Neural cell (in vitro differentiated cells): ENCODE results near the gene CLDN14. TPM values are rescaled to one million over a fixed set of nuclear protein-coding genes. Genes with fewer than 3 reads are reported as not detected.

ENCODE experiments used
- H2AFZ ChIP-seq: fragments of 200-600, 300-800 bp; sonication (generic), shearing (Covaris generic); 2 replicates; pipeline ENCODE4 v1.6.0; 2014; ENCODE audit warnings: low read depth, mild to moderate bottlenecking, antibody characterized with exemption, low read length, moderate library complexity
- H3F3A ChIP-seq: fragments of 200-600 bp; shearing (Covaris generic); 2 replicates; pipeline ENCODE4 v1.6.1; 2016; ENCODE audit warnings: mild to moderate bottlenecking, moderate library complexity, mixed read lengths, antibody characterized with exemption, low read length; ENCODE audit not compliant: insufficient read depth, poor library complexity, severe bottlenecking
- H3K27ac ChIP-seq: fragments of 200-600, 300-800 bp; sonication (generic), shearing (Covaris generic); 2 replicates; pipeline ENCODE4 v1.5.1; 2014; ENCODE audit warnings: mild to moderate bottlenecking, low read length, moderate library complexity
- H3K27me3 ChIP-seq: fragments of 300-800, 200-600 bp; sonication (generic), shearing (Covaris generic); 2 replicates; pipeline ENCODE4 v1.6.0; 2014; ENCODE audit warnings: mild to moderate bottlenecking, low read depth, low read length, moderate library complexity; ENCODE audit not compliant: insufficient read depth
- H3K36me3 ChIP-seq: fragments of 300-800, 200-600 bp; sonication (generic), shearing (Covaris generic); 2 replicates; pipeline ENCODE4 v1.5.1; 2014; ENCODE audit warnings: mild to moderate bottlenecking, antibody characterized with exemption, low read length, moderate library complexity; ENCODE audit not compliant: insufficient read depth
- H3K4me2 ChIP-seq: fragments of 300-800, 200-600 bp; sonication (generic), shearing (Covaris generic); 2 replicates; pipeline ENCODE4 v1.6.0; 2014; ENCODE audit warnings: mild to moderate bottlenecking, low read length
- H3K4me3 ChIP-seq: fragments of 300-800, 200-600 bp; sonication (generic), shearing (Covaris generic); 2 replicates; pipeline ENCODE4 v1.5.1; 2014; ENCODE audit warnings: mild to moderate bottlenecking, low read length, moderate library complexity
- H3K79me2 ChIP-seq: fragments of 200-600 bp; shearing (Covaris generic); replicated peaks from 2 replicates; pipeline ENCODE4 v1.6.0; 2014; ENCODE audit warnings: mild to moderate bottlenecking, low read length, moderate library complexity; ENCODE audit not compliant: insufficient read depth
- H3K9ac ChIP-seq: fragments of 300-800, 200-600 bp; sonication (generic), shearing (Covaris generic); 2 replicates; pipeline ENCODE4 v1.6.1; 2016; ENCODE audit warnings: mild to moderate bottlenecking, low read length, mixed read lengths
- H3K9me2 ChIP-seq: fragments of 200-600 bp; shearing (Covaris generic); 2 replicates; pipeline ENCODE4 v1.6.1; 2016; ENCODE audit warnings: mild to moderate bottlenecking, low read length, mixed read lengths; ENCODE audit not compliant: insufficient read depth
- H3K9me3 ChIP-seq: fragments of 200-600, 300-800 bp; sonication (generic), shearing (Covaris generic); 2 replicates; pipeline ENCODE4 v1.6.1; 2016; ENCODE audit warnings: mild to moderate bottlenecking, mixed run types, low read length, moderate library complexity, mixed read lengths
- H4K20me1 ChIP-seq: fragments of 200-600 bp; shearing (Covaris generic); 2 replicates; pipeline ENCODE4 v1.6.1; 2016; ENCODE audit warnings: mild to moderate bottlenecking, mixed run types; ENCODE audit not compliant: insufficient read depth
- EP300 ChIP-seq: fragments of 450-650 bp; conservative IDR thresholded peaks from 2 replicates; pipeline ENCODE4 v1.6.1; 2014; ENCODE audit warnings: antibody characterized with exemption, mild to moderate bottlenecking, moderate library complexity; ENCODE audit not compliant: poor library complexity, severe bottlenecking
- EZH2 ChIP-seq: fragments of 200-600, 300-800 bp; shearing (Covaris generic), sonication (generic); IDR thresholded peaks from 2 replicates; pipeline ENCODE4 v1.6.1; 2014; ENCODE audit warnings: antibody characterized with exemption, low read length, borderline replicate concordance, mild to moderate bottlenecking; ENCODE audit not compliant: insufficient read depth, poor library complexity, severe bottlenecking
- MXI1 ChIP-seq: fragments of 450-650 bp; conservative IDR thresholded peaks from 2 replicates; pipeline ENCODE4 v1.6.1; 2014; ENCODE audit warnings: antibody characterized with exemption, mild to moderate bottlenecking; ENCODE audit not compliant: poor library complexity, severe bottlenecking
- POLR2AphosphoS5 ChIP-seq: IDR thresholded peaks from 2 replicates; pipeline ENCODE4 v1.6.1; 2012
- RAD21 ChIP-seq: fragments of 450-650 bp; conservative IDR thresholded peaks from 2 replicates; pipeline ENCODE4 v1.6.1; 2014; ENCODE audit warnings: antibody characterized with exemption, mild to moderate bottlenecking, moderate library complexity
- REST ChIP-seq: IDR thresholded peaks from 2 replicates; pipeline ENCODE4 v1.6.1; 2012; ENCODE audit warnings: borderline replicate concordance
- SMC3 ChIP-seq: fragments of 450-650 bp; conservative IDR thresholded peaks from 2 replicates; pipeline ENCODE4 v1.6.1; 2014; ENCODE audit warnings: antibody characterized with exemption, mild to moderate bottlenecking, moderate library complexity; ENCODE audit not compliant: poor library complexity
- TAF1 ChIP-seq: IDR thresholded peaks from 2 replicates; pipeline ENCODE4 v1.6.1; 2012; ENCODE audit warnings: low read depth
- polyA plus RNA-seq: library from polyadenylated mRNA; depleted of rRNA; stranded (reverse); fragments of >200 nt; gene quantifications from 2 replicates; pipeline ENCODE4 v1.2.3, GENCODE V29; 2014
- TF ChIP-seq, protein P1 (sequence below): fragments of 450-650 bp; IDR thresholded peaks from 2 replicates; pipeline ENCODE4 v1.5.1; 2014; ENCODE audit warnings: antibody characterized with exemption, mild to moderate bottlenecking, moderate library complexity; ENCODE audit not compliant: poor library complexity, severe bottlenecking

The CLDN14 gene
- polyA plus RNA-seq, 1 donor from 2014 or later = not detected

GRCh38 chr21:36510911-36511310 lies 31.0 kb upstream of the CLDN14 start:
- Histone ChIP-seq H3K36me3 (no peaks in the 10 kb centered on the region), H3K9me3 (no peaks in the 10 kb centered on the region), H3K9ac (no peak overlapping the region), H3K27me3 (no peaks in the 10 kb centered on the region), H3K4me3 (no peak overlapping the region), H2AFZ (no peak overlapping the region), H3K4me2 (no peak overlapping the region), H3K27ac (no peak overlapping the region), H3K79me2 (no peaks in the 10 kb centered on the region), H3K9me2 (no peaks in the 10 kb centered on the region), H4K20me1 (no peaks in the 10 kb centered on the region), H3F3A (no peaks in the 10 kb centered on the region)
- no peak for TF ChIP-seq TAF1

DNA sequence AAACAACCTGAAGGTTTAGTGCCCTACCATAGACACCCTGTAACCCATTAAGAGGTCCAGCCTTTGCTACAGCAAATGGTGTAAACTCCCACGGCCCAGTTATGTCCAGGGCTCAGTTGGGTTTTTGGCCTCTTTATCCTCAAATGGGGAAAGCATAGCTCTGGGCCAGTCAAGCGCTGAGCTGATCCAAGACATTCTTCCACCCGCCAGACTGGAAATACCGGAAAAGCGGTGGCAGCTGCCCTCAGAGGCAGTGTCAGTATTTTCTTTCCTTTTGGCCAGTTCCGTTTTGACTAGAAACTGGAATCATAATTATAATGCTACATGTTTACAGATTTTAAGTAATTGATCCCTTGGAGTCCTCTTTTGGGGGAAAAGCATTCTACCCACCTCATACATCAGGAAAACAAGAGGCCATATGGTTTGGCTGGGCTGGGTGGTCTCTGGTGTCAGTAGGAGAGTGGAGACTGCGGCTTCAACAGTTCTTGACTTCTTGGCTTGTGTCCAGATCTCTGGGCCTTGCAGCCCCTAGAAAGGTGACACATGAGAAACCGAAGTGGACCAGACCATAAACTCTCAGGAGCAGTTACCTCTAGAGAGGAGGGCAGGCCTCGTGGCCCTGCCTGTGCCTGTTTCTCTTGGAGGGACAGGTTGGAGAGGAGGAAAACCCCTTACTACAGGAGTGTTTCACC lies 30.2 kb upstream of the CLDN14 start:
- H3K9me3 ChIP-seq = no peaks in the 10 kb centered on the region
- H4K20me1 ChIP-seq = no peaks in the 10 kb centered on the region
- no peak overlapping the region for H3K27ac ChIP-seq
- no peaks in the 10 kb centered on the region for H3K36me3 ChIP-seq
- no peaks in the 10 kb centered on the region for H3K9me2 ChIP-seq
- TF ChIP-seq SMC3 (no peak), MXI1 (no peak), POLR2AphosphoS5 (no peak), RAD21 (no peak), REST (no peak), TAF1 (no peak), EZH2 (no peak), EP300 (no peak)
- TF ChIP-seq, protein P1, sequence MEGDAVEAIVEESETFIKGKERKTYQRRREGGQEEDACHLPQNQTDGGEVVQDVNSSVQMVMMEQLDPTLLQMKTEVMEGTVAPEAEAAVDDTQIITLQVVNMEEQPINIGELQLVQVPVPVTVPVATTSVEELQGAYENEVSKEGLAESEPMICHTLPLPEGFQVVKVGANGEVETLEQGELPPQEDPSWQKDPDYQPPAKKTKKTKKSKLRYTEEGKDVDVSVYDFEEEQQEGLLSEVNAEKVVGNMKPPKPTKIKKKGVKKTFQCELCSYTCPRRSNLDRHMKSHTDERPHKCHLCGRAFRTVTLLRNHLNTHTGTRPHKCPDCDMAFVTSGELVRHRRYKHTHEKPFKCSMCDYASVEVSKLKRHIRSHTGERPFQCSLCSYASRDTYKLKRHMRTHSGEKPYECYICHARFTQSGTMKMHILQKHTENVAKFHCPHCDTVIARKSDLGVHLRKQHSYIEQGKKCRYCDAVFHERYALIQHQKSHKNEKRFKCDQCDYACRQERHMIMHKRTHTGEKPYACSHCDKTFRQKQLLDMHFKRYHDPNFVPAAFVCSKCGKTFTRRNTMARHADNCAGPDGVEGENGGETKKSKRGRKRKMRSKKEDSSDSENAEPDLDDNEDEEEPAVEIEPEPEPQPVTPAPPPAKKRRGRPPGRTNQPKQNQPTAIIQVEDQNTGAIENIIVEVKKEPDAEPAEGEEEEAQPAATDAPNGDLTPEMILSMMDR = no peak
- H3K4me3 ChIP-seq = no peak overlapping the region
- H3K79me2 ChIP-seq = no peaks in the 10 kb centered on the region
- H2AFZ ChIP-seq = no peak overlapping the region
- H3K4me2 ChIP-seq = no peak overlapping the region
- H3F3A ChIP-seq = no peaks in the 10 kb centered on the region
- H3K27me3 ChIP-seq = no peaks in the 10 kb centered on the region
- H3K9ac ChIP-seq = no peak overlapping the region
